Aorta (tissue), 5 donors: ENCODE data around the gene TBL1X. TPM values are rescaled to one million over a fixed set of nuclear protein-coding genes. Genes with fewer than 3 reads are reported as not detected.

Experiments used
- ATAC-seq: fragments of 200-7000 bp; cut with Tn5 transposase; one replicate; pipeline ENCODE4 v1.9.1; 2022; ENCODE audit warnings: moderate library complexity; ENCODE audit not compliant: low FRiP score
- DNase-seq, 2 donors: peaks; one replicate each; pipeline ENCODE4 v3.0.0-alpha.2; 2020
- H3K27ac ChIP-seq, 2 donors: one replicate each; pipeline ENCODE4 v1.5.1; 2013; ENCODE audit warnings: low read length in 2 of 2, mild to moderate bottlenecking in 2 of 2, moderate library complexity in 2 of 2, control low read depth in 1 of 2, inconsistent platforms in 1 of 2, low read depth in 1 of 2
- H3K27me3 ChIP-seq, 2 donors: one replicate each; pipeline ENCODE4 v1.6.1; 2013; ENCODE audit warnings: control low read depth in 1 of 2, low read length in 1 of 2, mild to moderate bottlenecking in 1 of 2, moderate library complexity in 1 of 2; ENCODE audit not compliant: insufficient read depth in 2 of 2, control insufficient read depth in 1 of 2
- H3K36me3 ChIP-seq, 2 donors: one replicate each; pipeline ENCODE4 v1.6.1; 2013; ENCODE audit warnings: control low read depth in 1 of 2, low read length in 1 of 2, mild to moderate bottlenecking in 1 of 2; ENCODE audit not compliant: insufficient read depth in 2 of 2, control insufficient read depth in 1 of 2
- H3K4me1 ChIP-seq, 2 donors: one replicate each; pipeline ENCODE4 v1.6.1; 2013; ENCODE audit warnings: low read length in 2 of 2, control low read depth in 1 of 2, mild to moderate bottlenecking in 1 of 2, moderate library complexity in 1 of 2; ENCODE audit not compliant: insufficient read depth in 2 of 2, control insufficient read depth in 1 of 2
- H3K4me3 ChIP-seq, 2 donors: one replicate each; pipeline ENCODE4 v1.5.1; 2013; ENCODE audit warnings: low read length in 2 of 2, control low read depth in 1 of 2, mild to moderate bottlenecking in 1 of 2
- H3K9me3 ChIP-seq: one replicate; pipeline ENCODE4 v1.6.1; 2013; ENCODE audit warnings: mild to moderate bottlenecking, low read length; ENCODE audit not compliant: control insufficient read depth
- WGBS, 2 donors: extraction: QIAGEN DNeasy Blood & Tissue Kit; methylation state at CpG; one replicate each; pipeline ENCODE4 v1.1.7; 2013; 5-methylcytosine and 5-hydroxymethylcytosine counted together
- intact Hi-C, 2 donors: fragments of 100-400 bp; cut with DNase I; formaldehyde crosslinking; loops; one replicate each; pipeline versions ENCODE4 v1.14.2 to v1.15.0; 2022
- polyA plus RNA-seq, 2 donors: library from polyadenylated mRNA; stranded (reverse); fragments of 200-250 nt; gene quantifications; one replicate each; pipeline ENCODE4 v1.2.3, GENCODE V29; 2013
- total RNA-seq, 2 donors: library from RNA; stranded (reverse); fragmentation: NEBNext Ultra II Directional; extraction: Animal tissue kit (Norgen Biotek cat#: 25700); gene quantifications; one replicate each; pipeline ENCODE4 v1.2.1, GENCODE V29; 2021
- donor health status: healthy with polysubstance abuse.
- donor health status: Bipolar disorder and iron deficiency.
- donor health status: DM: no; HTN: no; CAD: no.
- donor health status: DM: no; HTN: no; CAD: no.
- donor health status: DM: yes; HTN: yes; CAD: no.

TBL1X gene
- total and polyA plus RNA-seq, 4 donors, result 8.9 to 81.2 (median 27.5) TPM

DNA sequence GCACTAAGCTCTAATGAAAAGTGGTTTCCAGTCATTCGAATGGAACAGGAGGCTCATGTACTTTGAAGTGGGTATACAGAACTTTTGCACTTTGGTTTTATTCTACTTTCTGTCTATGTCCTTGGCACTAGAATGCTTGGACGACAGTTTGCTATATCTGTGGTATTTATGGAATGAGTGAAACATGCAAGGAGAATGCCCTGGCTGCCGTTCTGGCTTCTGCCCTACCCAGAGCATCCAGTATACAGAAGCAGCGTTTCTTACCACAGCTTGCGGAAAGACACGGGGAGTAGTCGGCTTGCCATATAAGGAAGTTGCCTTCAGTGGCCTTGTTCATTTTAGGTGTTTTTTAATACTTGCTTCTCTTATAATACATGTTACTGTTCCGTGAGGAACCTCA lies 98.0 kb downstream of the TBL1X start:
- ATAC-seq (no peak), DNase-seq (peak in 1 of 2 donors; percentile 56)
- WGBS, 2 donors, result 6 to 52% methylated on average over 8 of the region's 8 CpGs
- Histone ChIP-seq H3K9me3 (no peaks in the 10 kb centered on the region), H3K4me3 (no peak overlapping the region), H3K4me1 (peaks cover 0 to 2% of the 10 kb centered on the region in 2 donors), H3K36me3 (no peaks in the 10 kb centered on the region), H3K27ac (no peak overlapping the region), H3K27me3 (no peaks in the 10 kb centered on the region)
- intact Hi-C loops, result loop anchor here in 1 of 2 donors (10.0 kb wide), 1 partner anchor 112 kb away; no protein-coding TSS in a partner anchor

DNA sequence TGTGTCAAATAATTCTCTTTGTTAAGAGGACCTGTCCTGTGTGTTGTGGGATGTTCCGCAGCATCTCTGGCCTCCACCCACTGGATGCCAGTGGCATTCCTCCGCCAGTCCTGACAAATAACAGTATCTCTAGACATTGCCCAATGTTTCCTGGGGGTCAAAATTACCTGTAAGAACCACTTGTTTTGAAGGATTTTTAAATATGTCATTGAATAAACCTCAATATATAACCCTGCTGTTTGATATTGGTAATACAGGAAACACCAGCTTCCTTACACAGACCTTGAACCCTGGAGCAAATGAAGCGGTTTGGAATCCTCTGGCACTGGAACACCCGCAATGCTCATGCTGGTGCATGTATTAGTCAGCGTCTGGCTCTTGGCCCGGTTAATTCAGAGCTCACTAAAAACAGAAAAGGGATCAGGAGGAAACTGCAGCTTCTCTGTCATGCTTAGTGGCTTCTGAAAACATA lies 101.3 kb downstream of the TBL1X start:
- WGBS, 2 donors, result 19 to 31% methylated on average over 6 of the region's 6 CpGs
- DNase-seq, result peak; percentile 84 to 86
- no peaks in the 10 kb centered on the region for H3K36me3 ChIP-seq
- H3K4me3 ChIP-seq, result no peak overlapping the region
- H3K27ac ChIP-seq, result no peak overlapping the region
- ATAC-seq, result peak; percentile 44
- no peaks in the 10 kb centered on the region for H3K9me3 ChIP-seq
- H3K4me1 ChIP-seq, result peaks cover 0 to 2% of the 10 kb centered on the region in 2 donors
- H3K27me3 ChIP-seq, result no peaks in the 10 kb centered on the region
- intact Hi-C loops, result loop anchor here in 1 of 2 donors (10.0 kb wide), 1 partner anchor 109 kb away; no protein-coding TSS in a partner anchor

DNA sequence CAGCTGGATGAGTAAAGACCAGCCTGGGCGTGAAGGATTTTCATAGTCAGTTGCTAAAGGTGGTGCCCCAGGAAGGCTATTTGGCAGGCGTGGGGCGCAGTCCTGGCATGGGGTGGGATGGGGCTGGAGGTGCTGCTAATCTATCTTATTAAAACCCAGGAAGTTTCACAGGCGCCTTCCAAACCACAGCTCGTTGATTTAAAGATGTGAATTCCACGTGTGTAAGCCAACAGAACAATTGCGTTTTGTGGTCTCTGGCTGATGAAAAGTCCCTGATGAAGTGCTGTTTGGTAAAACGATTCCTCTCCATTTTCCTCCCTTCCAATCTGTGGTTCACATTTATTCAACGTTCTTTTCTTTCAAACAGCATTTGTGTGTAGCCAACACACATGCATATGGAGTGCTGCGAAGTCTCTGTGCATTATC lies 105.0 kb downstream of the TBL1X start:
- 47 to 65% methylated on average over 10 of the region's 10 CpGs for WGBS, 2 donors
- H3K27ac ChIP-seq, result no peak overlapping the region
- no peak overlapping the region for H3K4me3 ChIP-seq
- H3K4me1 ChIP-seq, result peaks cover 0 to 2% of the 10 kb centered on the region in 2 donors
- no peaks in the 10 kb centered on the region for H3K27me3 ChIP-seq
- DNase-seq (no peak), ATAC-seq (no peak)
- H3K9me3 ChIP-seq, result no peaks in the 10 kb centered on the region
- H3K36me3 ChIP-seq, result no peaks in the 10 kb centered on the region
- intact Hi-C loops, result loop anchor here (5.0 to 10.0 kb wide), 2 partner anchors 37 to 105 kb away; no protein-coding TSS in a partner anchor

DNA sequence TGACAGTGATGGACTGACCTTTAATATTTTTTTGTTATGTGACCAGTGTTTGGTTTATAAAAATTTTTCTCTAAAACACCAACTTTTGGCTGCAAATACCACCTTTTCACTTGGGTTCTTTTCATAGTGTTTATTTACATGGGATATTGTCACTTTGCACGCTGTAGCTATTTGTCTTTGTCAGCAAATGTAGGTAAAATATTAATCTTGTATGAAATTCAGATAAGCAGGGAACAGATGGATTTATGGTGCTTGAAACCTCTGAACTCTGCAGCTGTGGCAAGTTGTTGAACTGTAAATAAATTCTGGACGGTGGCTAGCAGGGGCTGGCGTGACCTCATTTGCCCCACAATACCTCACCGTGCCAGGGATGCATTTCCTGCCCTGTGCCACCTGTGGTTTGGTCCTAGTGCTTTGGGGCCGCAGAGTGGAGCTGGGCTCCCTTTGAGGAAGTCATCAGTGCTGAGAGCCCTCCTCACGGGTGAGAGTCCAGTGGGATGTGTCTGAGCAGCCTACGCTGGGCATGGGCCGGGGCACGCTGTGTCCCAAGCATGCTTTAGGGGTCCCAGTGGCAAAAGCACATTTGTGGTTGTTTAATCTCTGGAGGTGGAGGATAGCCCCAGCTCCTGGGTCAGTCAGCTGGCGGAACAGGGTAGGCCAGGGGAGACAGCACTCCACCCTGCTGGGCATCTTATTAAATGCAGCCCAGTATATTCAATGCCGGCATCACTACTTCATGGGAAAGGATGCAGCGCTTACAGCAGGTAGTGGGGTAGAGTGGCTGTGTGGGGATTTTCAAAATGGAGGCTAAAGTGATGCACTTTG lies 108.6 kb downstream of the TBL1X start:
- Histone ChIP-seq H3K4me3 (no peak overlapping the region), H3K27me3 (no peaks in the 10 kb centered on the region), H3K36me3 (no peaks in the 10 kb centered on the region), H3K4me1 (peaks cover 0 to 2% of the 10 kb centered on the region in 2 donors), H3K9me3 (no peaks in the 10 kb centered on the region), H3K27ac (no peak overlapping the region)
- WGBS, 2 donors, result 62 to 66% methylated on average over 12 of the region's 12 CpGs
- intact Hi-C loops, result loop anchor here in 1 of 2 donors (5.0 kb wide), 1 partner anchor 34 kb away; no protein-coding TSS in a partner anchor
- ATAC-seq, result no peak
- DNase-seq, result no peak

DNA sequence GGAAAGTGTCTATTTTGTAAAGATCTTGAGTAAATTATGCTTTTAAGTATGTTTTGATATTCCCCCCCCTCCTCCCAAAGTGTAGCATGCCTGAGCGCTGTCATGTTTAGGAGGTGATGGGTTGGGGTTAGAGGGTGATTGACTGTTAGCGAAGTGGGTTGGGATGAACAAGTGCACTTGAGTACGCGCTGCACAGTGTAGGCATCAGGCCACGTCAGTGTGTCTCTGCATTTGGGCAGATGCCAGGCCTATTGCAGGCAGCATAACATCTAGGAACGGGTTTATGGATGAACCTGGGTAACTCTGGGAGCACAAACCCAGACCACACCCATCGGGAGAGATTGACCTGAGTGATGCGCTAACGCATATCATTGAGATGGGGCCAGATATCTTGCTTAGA lies 111.2 kb downstream of the TBL1X start:
- DNase-seq (no peak), ATAC-seq (no peak)
- no peak overlapping the region for H3K27ac ChIP-seq
- intact Hi-C loops, result no loop called here
- no peak overlapping the region for H3K4me3 ChIP-seq
- no peaks in the 10 kb centered on the region for H3K36me3 ChIP-seq
- H3K9me3 ChIP-seq, result no peaks in the 10 kb centered on the region
- no peaks in the 10 kb centered on the region for H3K27me3 ChIP-seq
- peaks cover 0 to under 1% of the 10 kb centered on the region in 2 donors for H3K4me1 ChIP-seq
- WGBS, 2 donors, result 87 to 88% methylated on average over 9 of the region's 9 CpGs

DNA sequence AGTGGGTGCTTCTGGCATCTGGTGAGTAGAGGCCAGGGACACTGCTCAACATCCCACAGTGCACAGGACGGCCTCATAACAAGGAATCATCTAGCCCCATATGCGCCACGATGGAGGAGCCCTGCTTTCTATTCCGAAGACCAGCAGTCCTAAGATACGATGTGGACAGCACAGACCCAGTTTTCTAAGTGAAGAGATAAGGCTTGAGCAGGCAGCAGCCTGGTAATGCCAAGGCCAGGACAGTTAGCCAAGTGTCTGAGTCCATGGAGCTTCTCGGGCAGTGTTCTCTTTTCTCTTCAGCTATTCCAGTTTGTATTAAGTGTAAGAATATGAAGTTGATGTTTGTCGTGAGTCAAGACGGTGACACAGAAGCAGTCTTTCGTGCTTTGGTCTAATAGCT lies 112.7 kb downstream of the TBL1X start:
- H3K4me3 ChIP-seq, result no peak overlapping the region
- H3K27me3 ChIP-seq, result no peaks in the 10 kb centered on the region
- no peaks in the 10 kb centered on the region for H3K36me3 ChIP-seq
- DNase-seq, result no peak
- H3K4me1 ChIP-seq, result no peaks in the 10 kb centered on the region
- intact Hi-C loops, result no loop called here
- no peak for ATAC-seq
- 47 to 69% methylated on average over 9 of the region's 9 CpGs for WGBS, 2 donors
- H3K27ac ChIP-seq, result no peak overlapping the region
- H3K9me3 ChIP-seq, result no peaks in the 10 kb centered on the region

DNA sequence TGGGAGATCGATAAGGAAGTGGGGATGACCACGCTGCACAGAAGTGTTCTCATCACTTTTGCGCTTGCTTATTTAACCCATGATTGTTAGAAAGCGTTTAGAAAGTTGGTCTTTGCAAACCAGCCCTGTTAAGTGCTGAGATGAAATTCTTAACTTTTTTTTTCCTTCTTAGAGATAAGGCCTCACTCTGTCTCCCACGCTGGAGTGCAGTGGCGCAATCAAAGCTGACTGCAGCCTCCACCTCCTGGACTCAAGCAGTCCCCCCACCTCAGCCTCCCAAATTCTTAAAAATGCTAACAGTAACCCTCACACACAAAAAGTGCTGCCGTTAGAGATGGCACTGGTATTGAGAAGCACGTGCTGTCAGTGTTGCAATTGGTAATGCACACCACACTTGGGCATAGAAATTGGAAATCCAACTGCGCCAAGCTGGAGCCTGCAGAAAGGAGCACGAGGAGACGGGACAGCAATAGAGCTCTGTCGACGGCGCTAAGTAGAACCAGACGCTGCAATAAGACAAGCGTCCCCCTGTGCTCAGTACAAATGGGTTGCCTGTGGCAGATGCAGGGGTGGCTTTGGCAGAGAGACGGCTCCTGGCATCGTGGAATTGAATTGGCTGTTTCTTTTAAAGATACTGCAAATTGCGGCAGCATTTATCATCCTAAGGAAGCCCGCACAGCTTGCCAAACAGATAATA lies 113.4 kb downstream of the TBL1X start:
- intact Hi-C loops, result no loop called here
- DNase-seq (no peak), ATAC-seq (no peak)
- WGBS, 2 donors, result 40 to 60% methylated on average over 20 of the region's 20 CpGs
- no peaks in the 10 kb centered on the region for H3K9me3 ChIP-seq
- no peak overlapping the region for H3K27ac ChIP-seq
- no peak overlapping the region for H3K4me3 ChIP-seq
- no peaks in the 10 kb centered on the region for H3K27me3 ChIP-seq
- H3K4me1 ChIP-seq, result no peaks in the 10 kb centered on the region
- H3K36me3 ChIP-seq, result no peaks in the 10 kb centered on the region

DNA sequence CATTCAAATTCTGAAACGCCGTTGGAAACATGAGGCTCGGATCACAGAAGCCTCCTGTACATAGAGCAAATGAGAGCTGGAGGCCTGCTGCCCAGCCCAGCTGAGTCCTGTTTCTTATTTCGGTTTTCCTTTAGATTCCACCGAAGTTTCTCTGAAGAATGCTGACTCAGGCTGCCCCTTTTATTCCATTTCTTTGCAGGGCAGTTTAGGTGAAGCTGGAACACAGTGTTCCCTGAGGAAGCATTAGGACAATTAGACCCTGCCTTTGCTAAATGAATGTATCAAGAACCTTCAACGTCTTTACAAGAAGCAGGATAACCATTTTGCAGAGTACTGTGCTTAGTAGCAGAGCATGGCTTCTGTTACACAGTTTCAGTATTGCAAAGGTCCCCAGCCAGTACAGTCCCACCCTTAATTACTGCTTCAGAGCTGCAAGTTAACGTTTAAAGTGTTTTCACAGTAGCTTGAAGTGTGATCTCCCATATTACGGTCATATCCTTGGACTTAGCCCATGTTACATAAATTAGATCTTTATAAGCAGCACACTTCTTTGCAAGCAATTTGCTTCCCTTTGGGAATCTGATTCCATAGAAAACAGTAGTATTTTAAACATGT lies 117.0 kb downstream of the TBL1X start:
- Histone ChIP-seq H3K4me1 (no peaks in the 10 kb centered on the region), H3K27ac (no peak overlapping the region), H3K4me3 (no peak overlapping the region), H3K9me3 (no peaks in the 10 kb centered on the region), H3K27me3 (no peaks in the 10 kb centered on the region), H3K36me3 (no peaks in the 10 kb centered on the region)
- WGBS, 2 donors, result 15 to 35% methylated on average over 8 of the region's 8 CpGs
- intact Hi-C loops, result no loop called here
- ATAC-seq, result no peak
- DNase-seq, result no peak
